NCI-H345 (cell line): ENCODE results near the gene DOK3.
"Not testable (repeated sequence)": the region's sequence is repeated elsewhere in the genome, so short reads cannot be mapped to it uniquely, and the experiment has no call there.

Source experiments
- DNase-seq: peaks from one replicate; lab custom pipeline; 2025; lab: John Stamatoyannopoulos, UW

Gene DOK3

DNA sequence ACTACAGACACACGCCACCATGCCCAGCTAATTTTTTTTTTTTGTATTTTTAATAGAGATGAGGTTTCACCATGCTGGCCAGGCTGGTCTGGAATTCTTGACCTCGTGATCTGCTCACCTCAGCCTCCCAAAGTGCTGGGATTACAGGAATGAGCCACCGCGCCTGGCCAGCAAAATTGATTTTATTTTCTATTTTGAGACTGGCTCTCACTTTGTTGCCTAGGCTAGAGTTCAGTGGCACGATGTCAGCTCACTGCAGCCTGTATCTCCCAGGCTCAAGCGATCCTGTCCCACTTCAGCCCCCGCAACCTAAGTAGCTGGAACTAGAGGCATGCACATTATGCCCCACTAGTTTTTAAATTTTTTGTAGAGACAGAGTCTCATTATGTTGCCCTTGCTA, 24.8 kb upstream of the DOK3 start:
- DNase-seq, result not testable (repeated sequence)

DNA sequence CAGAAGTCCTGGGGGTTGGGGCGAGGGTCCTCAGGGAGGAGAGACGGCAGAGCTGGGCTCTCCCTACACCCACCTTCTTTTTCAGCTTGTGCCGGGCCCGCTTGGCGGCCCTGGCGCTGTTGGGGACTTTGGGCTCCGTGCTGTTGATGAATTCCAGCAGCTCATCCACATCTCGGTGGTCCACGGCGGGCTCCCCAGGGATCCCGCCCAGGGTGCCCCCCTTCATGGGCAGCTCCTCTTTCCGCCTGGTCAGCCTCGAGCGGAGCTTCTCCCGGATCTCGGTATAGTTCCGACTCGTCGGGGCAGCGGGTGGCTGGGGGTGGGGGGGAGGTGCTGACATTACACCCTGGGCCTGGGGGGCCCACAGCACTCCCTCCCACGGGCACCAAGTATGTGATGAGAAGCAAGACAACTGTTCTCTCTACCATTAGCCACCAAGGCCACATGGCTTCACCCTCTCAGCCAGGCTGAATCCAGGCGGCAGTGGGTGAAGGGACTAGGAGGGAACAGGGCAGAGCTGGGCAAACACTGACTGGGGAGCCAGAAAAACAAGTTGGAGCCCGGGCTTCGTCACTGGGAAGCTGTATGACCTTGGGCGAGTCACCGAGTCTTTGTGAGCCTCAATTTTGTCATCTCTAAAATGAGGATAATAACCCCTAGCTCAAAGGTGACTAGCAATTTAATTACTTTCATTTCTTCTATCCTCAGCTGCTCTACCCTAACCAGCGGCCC, 21.7 kb upstream of the DOK3 start:
- no peak for DNase-seq

DNA sequence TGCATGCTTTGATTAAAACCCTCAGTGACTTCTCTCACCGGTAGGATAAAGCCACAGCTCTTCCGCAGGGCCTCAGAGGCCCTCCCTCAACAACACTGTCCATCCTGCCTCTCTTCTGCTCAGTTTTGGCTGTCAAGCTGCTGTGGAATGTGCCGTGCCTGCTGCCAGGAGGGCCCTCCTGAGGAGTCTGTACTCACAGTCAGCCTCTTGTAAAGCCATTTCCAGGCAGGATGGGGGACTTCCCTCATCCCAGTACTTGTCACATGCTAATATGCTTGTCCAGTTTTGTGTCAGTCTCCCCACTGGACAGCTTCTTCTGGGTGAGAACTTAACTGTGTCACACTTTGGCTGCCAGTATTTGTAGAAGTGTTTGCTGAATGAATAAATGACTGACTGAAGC, 21.0 kb upstream of the DOK3 start:
- no peak for DNase-seq

DNA sequence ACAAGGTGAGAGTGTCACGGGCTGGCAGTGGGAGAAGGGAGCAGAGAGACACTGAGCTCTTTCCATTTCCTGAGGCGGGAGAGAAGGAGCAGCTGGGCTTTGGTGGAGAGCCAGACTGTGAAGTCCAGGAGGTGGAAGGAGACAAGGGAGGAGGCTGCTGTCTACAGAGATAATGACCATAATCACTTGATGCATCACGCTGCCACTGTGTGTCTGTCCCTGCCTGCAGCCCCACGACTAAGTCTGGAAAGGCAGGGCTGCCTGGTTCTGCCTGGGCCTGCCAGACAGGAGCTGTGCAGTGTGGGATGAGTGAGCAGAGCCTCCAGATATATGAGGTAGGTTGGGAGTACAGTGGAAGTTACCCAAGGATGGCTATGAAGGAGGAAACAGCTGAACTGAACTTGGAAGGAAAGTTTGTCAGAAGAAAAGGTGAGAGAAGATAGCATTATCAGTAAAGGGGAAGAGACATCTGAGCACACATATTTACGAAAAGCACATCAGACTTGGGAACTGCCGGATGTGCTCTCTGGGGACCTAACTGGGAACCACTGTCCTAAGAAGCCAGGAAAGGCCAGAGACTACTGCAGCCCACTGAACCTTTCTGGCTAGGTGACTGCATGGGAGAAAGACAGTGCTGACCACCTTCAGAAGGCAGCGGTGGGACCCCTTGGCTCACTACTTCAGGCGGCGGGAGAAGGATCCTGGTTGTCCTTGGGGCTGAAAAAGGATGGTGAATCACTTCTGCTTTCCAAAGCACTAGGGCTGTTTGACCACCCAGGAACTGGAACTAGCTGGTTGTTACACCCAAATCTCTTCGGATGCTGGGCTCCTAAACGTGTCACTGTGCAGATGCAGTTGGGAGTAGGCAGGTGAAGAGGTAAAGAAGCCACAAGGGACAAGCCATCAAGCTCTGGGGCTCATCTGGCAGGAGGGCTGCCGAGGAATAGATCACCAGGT, 19.9 kb upstream of the DOK3 start:
- no peak for DNase-seq

DNA sequence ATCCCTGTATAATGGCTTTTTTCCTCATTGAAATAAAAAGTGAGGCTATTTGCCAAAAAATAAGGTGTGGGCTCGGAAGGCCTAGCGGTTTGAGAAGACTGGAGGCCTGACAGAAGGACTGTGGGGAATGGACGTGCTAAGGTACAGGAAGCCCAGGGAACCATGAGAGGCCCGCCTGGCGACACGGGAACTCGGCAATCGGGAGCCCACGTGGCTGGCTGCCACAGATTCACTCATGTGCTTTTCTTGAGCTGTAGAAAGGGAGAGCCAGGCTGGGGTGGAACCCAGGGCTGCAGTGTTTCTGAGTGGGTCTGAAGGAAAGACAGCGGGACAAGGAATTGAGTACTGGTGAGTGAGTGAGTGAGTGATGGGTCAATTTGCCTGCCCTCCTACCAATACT, 19.0 kb upstream of the DOK3 start:
- DNase-seq, result no peak

DNA sequence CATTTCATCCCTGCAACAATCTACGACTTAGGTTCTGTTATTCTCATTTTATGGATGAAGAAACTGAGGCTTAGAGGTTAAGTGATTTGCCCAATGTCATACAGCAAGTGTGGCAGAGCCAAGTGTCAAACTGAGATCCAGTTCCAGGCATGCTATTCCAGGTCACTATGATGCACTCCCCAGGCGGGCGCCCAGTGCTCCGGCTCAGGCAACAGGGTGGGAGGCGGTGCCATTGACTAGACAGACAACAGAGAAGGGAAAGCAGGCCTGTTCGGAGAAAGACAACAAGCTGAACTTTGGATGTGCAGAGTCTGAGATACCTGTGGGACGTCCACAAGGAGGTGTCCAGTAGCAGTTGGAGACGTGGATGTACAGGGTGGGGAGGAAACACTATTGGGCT, 18.0 kb upstream of the DOK3 start:
- no peak for DNase-seq

DNA sequence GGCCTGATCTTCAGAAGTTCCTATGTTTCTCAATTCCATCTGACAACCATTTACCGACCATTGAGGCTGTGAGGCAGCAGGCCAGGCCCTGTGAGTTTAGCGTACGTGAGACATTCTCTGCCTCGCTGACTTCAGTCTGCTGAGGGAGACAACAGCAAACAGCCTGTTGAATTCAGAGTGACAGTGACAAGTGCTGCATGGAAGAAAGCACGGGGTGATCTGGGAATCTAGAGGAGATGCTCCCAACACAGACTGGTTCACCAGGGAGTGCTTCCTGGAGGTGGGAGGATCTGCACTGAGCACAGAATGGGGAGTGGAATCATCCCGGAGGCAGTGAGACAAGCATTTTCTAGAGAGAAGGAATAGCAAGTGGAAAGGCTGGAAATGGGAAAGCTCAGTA, 17.2 kb upstream of the DOK3 start:
- no peak for DNase-seq

DNA sequence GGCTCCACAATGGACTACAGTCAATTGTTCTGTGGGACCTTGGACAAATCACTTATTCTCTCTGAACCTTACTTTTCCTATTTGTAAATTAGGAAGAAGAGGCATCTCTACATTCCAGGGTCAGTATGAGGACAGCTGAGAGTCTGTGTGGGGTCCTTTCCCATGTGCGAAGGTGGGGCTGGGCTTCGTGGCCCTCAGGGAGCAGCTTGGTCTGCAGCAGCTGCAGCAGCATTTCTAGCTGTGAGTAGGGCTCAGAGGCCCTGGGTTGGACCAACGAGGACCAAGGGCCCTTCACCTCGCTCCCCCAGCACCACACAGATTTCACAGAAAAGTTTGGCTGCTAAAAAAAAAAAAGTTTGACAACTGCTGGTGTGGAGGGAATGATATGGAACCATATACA, 16.6 kb upstream of the DOK3 start:
- no peak for DNase-seq

DNA sequence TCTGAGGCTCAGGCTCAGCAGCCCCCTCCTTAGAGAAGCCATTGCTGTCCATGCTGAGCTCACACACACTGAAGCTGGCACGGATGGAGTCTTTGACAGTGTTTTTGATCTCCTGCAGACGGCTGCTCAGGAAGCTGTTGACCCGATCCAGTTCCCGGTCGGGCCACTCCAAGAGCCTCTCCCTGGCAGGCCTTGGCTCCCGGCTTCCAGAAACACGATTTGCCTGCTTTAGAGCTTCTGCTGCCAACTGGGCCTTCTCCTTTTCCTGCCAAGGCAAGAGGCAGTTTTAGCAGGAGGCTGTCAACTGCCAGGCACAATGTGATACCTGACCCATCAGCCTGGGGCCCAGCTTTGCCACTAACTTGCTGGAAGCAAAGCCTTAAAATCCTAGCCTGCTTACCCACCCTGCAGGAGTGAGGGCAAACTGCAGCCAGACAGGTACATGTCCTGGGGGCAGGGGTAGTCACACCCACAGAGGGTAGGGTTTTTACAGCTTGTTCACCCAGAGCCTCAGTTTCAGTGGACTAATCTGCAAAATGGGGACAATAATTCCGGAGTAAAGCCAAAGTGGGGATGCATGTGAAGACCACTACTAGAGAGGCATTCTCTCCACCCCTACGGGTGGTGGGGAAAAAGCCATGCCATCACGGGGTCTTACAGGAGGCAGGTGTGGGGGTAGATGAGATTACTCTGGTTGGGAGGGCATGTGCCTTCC, 15.5 kb upstream of the DOK3 start:
- no peak for DNase-seq

DNA sequence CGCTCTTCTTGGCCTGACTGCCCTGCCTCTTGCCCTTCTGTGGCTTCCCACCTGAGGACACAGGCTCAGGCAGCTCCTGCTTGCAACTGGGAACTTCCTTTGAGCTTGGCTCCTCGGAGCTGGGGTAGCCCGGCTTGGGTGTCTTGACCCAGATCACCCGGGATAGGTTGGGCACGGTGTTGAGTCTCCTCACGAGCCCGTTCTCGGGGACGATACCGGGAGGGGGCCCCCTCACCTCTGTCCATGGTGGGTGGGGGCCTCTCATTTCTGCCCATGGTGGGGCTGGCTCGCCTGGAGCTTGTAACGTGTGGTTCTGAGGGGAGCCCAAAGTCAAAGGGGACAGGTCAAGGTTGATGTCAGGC, 14.9 kb upstream of the DOK3 start:
- DNase-seq, result no peak

DNA sequence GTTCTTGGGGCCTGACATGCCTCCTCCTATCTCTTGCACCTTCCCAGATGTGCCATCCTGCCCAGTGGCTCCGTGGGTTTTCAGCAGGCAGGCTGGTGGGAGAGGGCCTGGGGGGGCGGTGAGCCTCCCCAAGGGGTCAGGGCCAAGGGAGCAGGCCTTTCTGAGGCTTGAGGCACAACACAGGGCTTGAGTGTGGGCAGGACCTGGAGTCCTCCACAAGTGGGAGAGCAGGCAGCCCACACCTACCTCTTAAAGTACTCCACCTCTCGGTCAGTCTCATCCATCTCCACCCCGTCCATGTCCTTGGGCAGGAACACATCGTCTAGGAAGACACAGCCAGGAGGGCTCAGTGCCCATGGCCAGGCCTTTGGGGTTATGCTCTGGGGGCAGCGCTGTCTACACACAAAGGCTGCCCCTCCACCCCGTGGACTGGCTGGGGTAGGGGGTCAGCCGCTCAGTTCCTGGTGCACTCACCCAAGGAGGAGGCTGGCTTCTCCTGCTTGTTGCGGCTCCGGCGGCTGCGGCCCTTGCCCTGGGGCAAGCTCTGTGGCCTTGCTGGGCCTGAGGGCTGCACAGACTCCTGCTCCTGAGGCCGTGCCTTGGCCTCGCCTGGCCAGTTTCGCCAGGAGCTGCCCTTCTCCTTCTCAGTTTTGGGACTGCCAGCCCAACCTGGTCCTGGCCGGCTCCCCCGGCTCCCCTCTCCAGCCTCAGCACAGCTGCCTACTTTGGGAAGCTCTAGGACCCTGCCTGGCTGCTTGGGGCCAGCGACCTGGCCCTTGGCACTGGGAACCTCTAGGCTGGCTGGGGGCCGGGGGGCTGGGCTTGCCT, 14.3 kb upstream of the DOK3 start:
- DNase-seq, result no peak

DNA sequence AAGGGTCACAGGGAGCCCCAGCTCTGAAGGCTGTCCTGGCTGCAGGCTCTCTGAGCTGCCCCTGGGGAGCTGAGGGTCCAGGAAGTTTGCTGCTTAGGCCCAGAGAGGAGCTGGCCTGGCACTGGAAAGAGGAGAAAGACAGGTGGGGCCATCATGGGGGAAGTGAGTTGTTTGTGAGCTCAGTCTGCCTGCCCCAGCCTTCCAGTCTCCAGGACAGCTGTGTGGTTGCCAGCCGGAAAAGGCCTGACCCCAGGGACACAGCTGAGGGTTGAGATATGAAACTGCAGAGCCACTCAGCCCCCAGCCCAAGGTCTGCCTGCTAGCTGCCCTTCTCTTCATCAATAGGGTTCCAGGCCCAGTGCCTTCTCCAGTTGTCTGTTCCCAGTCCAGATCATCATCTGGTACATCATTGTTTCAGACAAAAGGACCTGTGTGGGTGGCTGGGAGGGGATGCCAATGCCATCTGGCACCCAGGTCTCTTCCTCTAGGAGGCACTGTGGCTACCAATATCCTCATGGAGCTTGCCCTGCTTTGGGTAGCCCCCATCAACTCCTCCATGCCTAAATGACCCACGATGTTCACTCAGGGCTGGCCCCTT, 11.4 kb upstream of the DOK3 start:
- DNase-seq, result no peak

DNA sequence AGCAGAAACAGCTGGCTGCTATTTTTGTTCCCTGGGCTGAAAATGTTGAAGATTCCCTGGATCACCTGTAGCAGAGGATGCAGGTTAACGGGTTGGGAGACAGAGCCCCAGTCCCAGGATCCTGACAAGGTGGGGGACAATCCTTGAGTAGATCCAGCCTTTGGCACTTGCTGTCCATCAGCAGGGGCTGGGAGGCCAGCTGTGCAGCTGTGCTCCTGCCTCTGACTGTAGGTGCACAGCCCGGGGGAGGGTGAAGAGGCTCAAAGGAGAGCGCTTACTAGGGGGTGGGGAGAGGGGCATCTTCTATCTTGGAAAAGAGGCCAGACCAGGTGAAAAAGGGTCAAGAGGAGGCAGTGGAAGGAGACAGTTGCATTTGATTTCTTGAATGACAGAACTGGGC, 10.6 kb upstream of the DOK3 start:
- no peak for DNase-seq

DNA sequence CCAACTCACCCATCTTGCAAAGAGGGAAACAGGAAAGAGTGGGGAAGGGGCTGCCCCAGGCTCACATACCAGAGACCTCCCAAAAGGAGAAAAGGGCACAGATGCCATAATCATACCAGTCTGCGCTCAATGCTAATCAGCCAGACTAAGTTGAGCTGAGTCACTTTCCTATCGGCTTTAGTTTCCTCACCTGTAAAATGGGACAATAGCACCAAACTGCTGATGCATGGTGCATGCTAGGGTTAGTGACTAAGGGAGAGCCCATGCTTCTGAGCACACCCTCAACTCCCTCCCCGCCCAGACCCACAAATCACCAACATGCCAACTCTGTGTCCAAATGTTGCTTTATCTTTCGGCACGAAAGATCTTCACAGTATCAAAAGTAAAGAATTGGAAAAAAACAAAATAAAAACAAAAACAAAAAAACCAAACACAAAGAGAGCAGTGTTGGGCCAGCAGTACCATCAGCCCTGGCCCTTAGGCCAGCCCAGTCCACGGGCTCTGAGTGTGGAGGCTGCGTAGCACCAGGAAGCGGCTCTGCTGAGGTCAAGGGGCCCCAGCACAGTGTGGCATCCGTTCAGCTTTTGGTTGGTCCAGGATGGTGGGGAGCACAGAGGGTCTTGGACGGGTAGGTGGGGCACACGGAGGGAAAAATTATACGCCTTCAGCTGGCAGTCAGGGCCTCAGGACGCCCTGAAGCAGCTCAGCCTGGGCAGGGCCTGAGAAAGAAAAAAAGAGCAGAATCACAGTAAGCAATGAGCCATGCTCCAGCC, 10.0 kb upstream of the DOK3 start:
- no peak for DNase-seq

DNA sequence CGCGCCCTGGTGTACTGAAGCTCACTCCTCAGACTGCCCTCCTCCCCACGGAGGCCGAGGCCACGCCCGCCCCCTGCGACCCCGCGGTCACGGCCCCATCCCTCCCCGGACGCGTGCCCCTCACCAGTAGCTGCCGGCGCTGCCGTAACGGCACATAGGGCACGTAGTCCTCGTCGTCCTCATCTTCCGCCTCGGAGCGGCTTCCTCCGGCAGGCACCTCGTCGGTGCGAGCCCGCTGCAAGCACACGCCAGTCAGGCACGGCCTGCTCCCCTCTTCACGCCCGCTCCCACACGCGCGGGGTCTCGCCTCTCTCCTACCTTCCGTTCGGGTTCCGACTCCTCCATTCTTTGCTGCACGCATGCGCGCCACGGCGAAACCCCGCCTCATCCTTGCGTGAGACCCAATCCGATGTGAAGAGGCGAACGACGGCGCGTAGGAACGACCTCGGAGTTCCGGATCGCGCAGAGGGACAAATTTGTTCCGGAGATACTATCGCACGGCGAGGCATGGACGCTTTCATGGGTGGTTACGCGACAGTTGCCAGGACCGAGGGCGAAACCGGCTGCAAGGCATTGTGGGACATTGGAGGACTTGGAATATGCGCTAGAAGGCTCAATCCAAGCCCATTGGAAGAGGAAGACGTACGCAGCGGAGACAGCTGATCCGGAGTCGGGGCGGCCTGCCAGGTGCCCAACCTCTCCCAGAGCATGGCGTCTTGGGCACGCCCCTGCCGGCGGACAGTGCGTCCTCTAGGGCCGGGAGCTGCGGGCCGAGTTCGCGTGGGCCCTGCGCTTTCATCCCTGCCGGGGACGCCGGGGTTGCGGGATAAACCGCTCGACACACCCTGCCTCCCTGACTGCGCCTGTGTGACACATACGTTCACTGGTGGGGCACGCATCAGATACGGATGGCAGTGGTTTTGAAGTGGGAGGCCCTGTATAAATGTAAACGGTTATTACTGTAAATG, 7.3 kb upstream of the DOK3 start, which contains the start of gene DDX41:
TSS of gene DDX41 (minus strand) at position 361 of the 968 bp plus-strand sequence. CDS start at position 345, 16 bp downstream.
- peak; percentile 98 for DNase-seq

DNA sequence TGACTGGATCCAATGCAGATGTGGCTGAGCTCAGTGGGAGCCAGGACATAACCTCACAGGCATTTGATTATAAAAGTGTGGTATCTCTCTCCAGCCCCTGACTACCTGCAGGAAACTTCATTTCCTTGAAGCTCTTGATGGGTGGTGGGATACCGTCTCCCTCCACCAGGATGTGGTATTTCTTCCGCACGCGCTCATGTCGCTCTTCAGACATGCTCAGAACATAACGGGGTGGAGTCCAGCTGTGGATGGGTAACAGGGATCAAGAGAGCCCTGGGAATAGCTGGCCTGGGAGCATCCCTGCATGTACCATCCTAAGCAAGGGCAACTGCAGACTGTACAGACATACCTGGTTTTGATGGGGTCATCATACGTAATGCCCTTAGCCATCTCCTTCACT, 6.0 kb upstream of the DOK3 start:
- no peak for DNase-seq

DNA sequence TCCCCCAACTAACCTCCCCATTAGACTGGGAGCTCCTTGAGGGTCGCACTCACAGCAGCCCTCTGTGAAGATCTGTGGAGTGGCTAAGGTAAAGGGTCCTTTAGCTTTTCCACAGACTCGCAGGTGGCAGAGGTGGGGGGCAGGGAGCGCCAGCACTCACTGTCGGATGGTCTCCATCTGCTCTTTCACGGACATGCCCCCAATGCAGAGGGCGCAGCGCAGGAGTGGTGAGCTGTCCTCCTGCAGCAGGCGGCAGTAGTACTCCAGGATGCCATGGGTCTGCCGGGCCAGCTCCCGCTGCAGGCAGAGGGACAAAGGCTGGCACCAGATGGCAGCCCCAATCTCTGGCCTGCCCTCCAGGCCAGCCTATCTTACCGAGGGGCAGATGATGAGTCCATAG, 4.9 kb upstream of the DOK3 start:
- DNase-seq, result no peak

DNA sequence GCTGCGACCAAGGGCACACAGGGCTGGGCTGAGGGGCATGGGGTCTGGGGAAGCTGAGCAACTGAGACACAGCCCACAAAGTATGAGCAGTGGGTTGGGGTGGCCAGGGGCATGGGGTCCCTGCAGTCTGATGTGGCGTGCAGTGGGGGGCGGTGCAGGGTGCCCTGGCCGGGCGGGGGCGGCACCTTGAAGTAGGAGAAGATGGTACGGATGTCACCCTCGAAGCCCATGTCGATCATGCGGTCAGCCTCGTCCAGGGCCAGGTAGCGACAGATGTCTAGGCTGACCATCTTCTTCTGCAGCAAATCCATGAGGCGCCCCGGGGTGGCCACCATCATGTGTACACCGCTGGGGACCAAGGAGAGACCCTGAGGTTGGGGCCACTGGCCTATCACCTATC, 3.9 kb upstream of the DOK3 start:
- no peak for DNase-seq

DNA sequence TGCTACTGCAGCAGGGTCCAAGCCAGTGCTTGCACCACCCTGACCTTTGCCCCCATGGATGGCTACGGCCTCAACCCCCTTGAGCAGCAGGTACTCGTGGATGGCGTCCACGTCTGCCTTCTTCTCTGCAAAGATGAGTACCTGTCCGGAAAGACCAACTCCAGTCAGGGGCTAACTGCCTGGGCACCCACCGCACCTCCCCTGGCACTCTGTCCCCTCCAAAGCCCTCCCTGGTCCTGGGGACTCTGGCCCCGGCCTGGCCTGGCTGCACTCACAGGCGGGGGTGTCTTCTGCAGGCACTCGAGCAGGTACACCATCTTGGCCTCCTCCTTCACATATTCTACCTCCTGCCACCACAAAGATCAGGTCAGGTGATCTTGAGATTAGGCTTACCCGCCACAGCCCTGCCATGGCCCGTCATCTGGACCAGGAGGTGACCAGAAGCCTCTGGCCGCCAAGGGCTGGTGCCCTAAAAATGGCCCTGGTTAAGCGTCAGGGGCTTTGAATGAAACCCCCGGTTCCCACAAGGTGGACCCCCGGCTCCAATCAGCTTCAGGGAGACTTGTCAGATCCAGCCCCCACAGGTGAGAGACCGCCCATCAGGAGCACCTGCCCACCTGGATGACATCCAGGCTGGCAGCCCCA, 3.2 kb upstream of the DOK3 start:
- DNase-seq, result no peak
